ENCODE results near the gene FXYD1. TPM values are rescaled to one million over a fixed set of nuclear protein-coding genes. Genes with fewer than 3 reads are reported as not detected.

The FXYD1 gene
- total RNA-seq, 1 donor from 2014 or later: 280 TPM

GRCh38 chr19:35106898-35107541, 31.6 kb upstream of the FXYD1 start:
- ATAC-seq: no peak
- no peak for DNase-seq (ENCODE audit: low spot score)

GRCh38 chr19:35107545-35107944, 31.1 kb upstream of the FXYD1 start:
- no peak for DNase-seq (ENCODE audit: low spot score)
- ATAC-seq: no peak

GRCh38 chr19:35108730-35109129, 29.9 kb upstream of the FXYD1 start:
- DNase-seq (ENCODE audit: low spot score) (no peak), ATAC-seq (no peak)

- DNase-seq (ENCODE audit: low spot score) (no peak), ATAC-seq (no peak)
Observed at GRCh38 chr19:35109395-35110112, 29.1 kb upstream of the FXYD1 start.

- ATAC-seq: no peak
Observed at GRCh38 chr19:35110974-35111373, 27.6 kb upstream of the FXYD1 start.

GRCh38 chr19:35112995-35113688, 25.5 kb upstream of the FXYD1 start:
- ATAC-seq (no peak), DNase-seq (ENCODE audit: low spot score) (no peak)

More at GRCh38 chr19:35110974-35111373, 27.6 kb upstream of the FXYD1 start:
- no peak for DNase-seq (ENCODE audit: low spot score)

GRCh38 chr19:35114353-35115176, 24.1 kb upstream of the FXYD1 start:
- DNase-seq (ENCODE audit: low spot score): no peak
- peak; percentile 84 for ATAC-seq

GRCh38 chr19:35115177-35115951, 23.3 kb upstream of the FXYD1 start, which contains the start of gene FXYD3:
Gene FXYD3, plus strand, starts transcription at chr19:35115823. Its CDS starts 3,554 bp downstream, at chr19:35119377.
- no peak for ATAC-seq
- DNase-seq (ENCODE audit: low spot score): no peak

GRCh38 chr19:35116072-35116801, 22.4 kb upstream of the FXYD1 start:
- no peak for DNase-seq (ENCODE audit: low spot score)
- no peak for ATAC-seq

- DNase-seq (ENCODE audit: low spot score) (no peak), ATAC-seq (no peak)
Observed at GRCh38 chr19:35117116-35117515, 21.5 kb upstream of the FXYD1 start.

- ATAC-seq (no peak), DNase-seq (ENCODE audit: low spot score) (no peak)
Observed at GRCh38 chr19:35117799-35118198, 20.8 kb upstream of the FXYD1 start.

- DNase-seq (ENCODE audit: low spot score) (no peak), ATAC-seq (peak; percentile 5)
Observed at GRCh38 chr19:35118268-35119020, 20.2 kb upstream of the FXYD1 start.

- no peak for DNase-seq (ENCODE audit: low spot score)
- ATAC-seq: no peak
Observed at GRCh38 chr19:35119091-35119490, 19.5 kb upstream of the FXYD1 start.

GRCh38 chr19:35119578-35120155, 19.0 kb upstream of the FXYD1 start:
- peak; percentile 10 for ATAC-seq
- no peak for DNase-seq (ENCODE audit: low spot score)

GRCh38 chr19:35120492-35120891, 18.1 kb upstream of the FXYD1 start:
- ATAC-seq (no peak), DNase-seq (ENCODE audit: low spot score) (no peak)

GRCh38 chr19:35120898-35121297, 17.7 kb upstream of the FXYD1 start:
- ATAC-seq (no peak), DNase-seq (ENCODE audit: low spot score) (no peak)

GRCh38 chr19:35122687-35123551, 15.7 kb upstream of the FXYD1 start:
- ATAC-seq (no peak), DNase-seq (ENCODE audit: low spot score) (no peak)

All from left lobe of liver (tissue), 2 donors.